Endothelial cell (in vitro differentiated cells): Measurements from ENCODE around the gene DIO3. TPM values are rescaled to one million over a fixed set of nuclear protein-coding genes. Genes with fewer than 3 reads are reported as not detected.

Source experiments
- DNase-seq: peaks from one replicate; pipeline ENCODE4 v3.0.0; 2021; ENCODE audit warnings: low spot score
- H3K27ac Mint-ChIP-seq: one replicate; pipeline ENCODE4 v1.8.0; 2021; ENCODE audit warnings: mixed read lengths, inconsistent platforms; ENCODE audit not compliant: unreplicated experiment
- H3K27me3 Mint-ChIP-seq: one replicate; pipeline ENCODE4 v1.8.0; 2021; ENCODE audit warnings: mild to moderate bottlenecking, moderate library complexity, mixed read lengths, inconsistent platforms; ENCODE audit not compliant: unreplicated experiment
- H3K36me3 Mint-ChIP-seq: one replicate; pipeline ENCODE4 v1.8.0; 2021; ENCODE audit warnings: mild to moderate bottlenecking, low read depth, mixed read lengths, inconsistent platforms; ENCODE audit not compliant: unreplicated experiment
- H3K4me1 Mint-ChIP-seq: one replicate; pipeline ENCODE4 v1.8.0; 2021; ENCODE audit warnings: mild to moderate bottlenecking, mixed read lengths, inconsistent platforms; ENCODE audit not compliant: unreplicated experiment
- H3K4me3 Mint-ChIP-seq: one replicate; pipeline ENCODE4 v1.8.0; 2021; ENCODE audit warnings: mild to moderate bottlenecking, mixed read lengths, inconsistent platforms; ENCODE audit not compliant: unreplicated experiment
- H3K9me3 Mint-ChIP-seq: one replicate; pipeline ENCODE4 v1.8.0; 2021; ENCODE audit warnings: mixed read lengths, inconsistent platforms; ENCODE audit not compliant: unreplicated experiment
- total RNA-seq: library from RNA; stranded (reverse); fragmentation: NEBNext Ultra II Directional; extraction: Animal tissue kit (Norgen Biotek cat#: 25700); gene quantifications from one replicate; pipeline ENCODE4 v1.2.1, GENCODE V29; 2021; ENCODE audit not compliant: unreplicated experiment
- TF ChIP-seq, protein P1 (sequence below): fragments of 200-600 bp; sonication (generic); IDR thresholded peaks from one replicate; pipeline ENCODE4 v1.5.0; 2021; ENCODE audit warnings: antibody characterized with exemption; ENCODE audit not compliant: unreplicated experiment

DIO3 gene
- total RNA-seq, 1 donor from 2014 or later: 6.1 TPM

DNA sequence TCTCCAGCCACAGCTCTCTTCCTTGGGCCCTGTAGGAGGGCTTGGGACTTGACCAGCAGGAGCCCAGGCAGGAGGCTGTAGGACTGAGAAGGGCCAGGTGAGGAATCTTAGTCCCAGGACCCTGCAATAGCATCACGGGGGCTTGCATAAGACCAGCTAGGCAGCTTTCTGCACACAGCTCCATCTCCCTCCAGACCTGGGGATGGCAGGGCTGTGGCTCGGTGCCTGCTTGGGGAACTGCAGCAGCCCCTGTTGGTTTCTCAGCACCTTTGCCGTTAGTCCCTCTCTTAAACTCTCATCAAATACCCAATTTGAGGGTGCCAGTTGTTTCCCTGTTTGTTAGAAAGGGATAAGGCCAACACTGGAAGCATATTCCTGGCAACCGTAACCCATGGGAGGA, 14.3 kb downstream of the DIO3 start:
- no peak for DNase-seq
- no peaks in the 10 kb centered on the region for H3K9me3 Mint-ChIP-seq
- TF ChIP-seq, protein P1, sequence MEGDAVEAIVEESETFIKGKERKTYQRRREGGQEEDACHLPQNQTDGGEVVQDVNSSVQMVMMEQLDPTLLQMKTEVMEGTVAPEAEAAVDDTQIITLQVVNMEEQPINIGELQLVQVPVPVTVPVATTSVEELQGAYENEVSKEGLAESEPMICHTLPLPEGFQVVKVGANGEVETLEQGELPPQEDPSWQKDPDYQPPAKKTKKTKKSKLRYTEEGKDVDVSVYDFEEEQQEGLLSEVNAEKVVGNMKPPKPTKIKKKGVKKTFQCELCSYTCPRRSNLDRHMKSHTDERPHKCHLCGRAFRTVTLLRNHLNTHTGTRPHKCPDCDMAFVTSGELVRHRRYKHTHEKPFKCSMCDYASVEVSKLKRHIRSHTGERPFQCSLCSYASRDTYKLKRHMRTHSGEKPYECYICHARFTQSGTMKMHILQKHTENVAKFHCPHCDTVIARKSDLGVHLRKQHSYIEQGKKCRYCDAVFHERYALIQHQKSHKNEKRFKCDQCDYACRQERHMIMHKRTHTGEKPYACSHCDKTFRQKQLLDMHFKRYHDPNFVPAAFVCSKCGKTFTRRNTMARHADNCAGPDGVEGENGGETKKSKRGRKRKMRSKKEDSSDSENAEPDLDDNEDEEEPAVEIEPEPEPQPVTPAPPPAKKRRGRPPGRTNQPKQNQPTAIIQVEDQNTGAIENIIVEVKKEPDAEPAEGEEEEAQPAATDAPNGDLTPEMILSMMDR: no peak
- no peak overlapping the region for H3K27ac Mint-ChIP-seq
- H3K4me3 Mint-ChIP-seq: no peak overlapping the region
- H3K36me3 Mint-ChIP-seq: no peaks in the 10 kb centered on the region
- H3K4me1 Mint-ChIP-seq: peaks cover 5% of the 10 kb centered on the region
- peaks cover 8% of the 10 kb centered on the region for H3K27me3 Mint-ChIP-seq

DNA sequence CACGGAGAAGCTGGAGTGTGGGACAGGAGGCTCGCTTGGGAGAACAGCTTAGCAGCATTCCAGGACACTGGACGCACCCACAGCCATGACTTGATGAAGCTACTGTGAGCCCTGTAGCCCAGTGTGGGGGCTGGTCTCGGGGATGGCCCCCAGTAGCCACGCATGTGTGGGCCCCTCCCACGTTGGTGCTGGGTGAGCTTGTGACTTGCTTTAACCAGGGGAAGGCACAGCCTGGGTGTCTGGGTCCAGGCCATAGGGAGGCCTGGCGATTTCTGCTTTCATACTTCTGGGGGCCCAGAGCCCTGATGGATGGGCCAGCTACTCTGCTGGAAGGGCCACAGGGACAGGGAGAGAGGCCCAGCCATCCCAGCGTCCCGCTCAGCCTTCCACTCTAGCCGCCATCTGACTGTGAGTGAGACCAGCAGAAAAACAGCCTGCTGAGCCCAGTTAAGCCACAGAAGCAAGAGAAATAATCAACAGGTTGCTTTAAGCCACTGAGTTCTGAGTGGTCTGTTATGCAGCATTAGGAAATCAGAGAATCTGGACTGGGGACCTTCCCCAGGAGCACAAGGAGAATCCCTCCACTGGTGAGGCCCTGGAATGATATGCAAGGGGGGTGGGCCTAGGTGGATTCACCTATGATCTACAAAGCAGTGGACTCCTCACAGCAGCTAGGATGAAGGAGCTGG, 16.1 kb downstream of the DIO3 start:
- H3K4me3 Mint-ChIP-seq: no peak overlapping the region
- H3K36me3 Mint-ChIP-seq: no peaks in the 10 kb centered on the region
- TF ChIP-seq, protein P1: no peak
- H3K27me3 Mint-ChIP-seq: peaks cover 8% of the 10 kb centered on the region
- DNase-seq: no peak
- H3K27ac Mint-ChIP-seq: no peak overlapping the region
- H3K9me3 Mint-ChIP-seq: no peaks in the 10 kb centered on the region
- peaks cover 5% of the 10 kb centered on the region for H3K4me1 Mint-ChIP-seq

DNA sequence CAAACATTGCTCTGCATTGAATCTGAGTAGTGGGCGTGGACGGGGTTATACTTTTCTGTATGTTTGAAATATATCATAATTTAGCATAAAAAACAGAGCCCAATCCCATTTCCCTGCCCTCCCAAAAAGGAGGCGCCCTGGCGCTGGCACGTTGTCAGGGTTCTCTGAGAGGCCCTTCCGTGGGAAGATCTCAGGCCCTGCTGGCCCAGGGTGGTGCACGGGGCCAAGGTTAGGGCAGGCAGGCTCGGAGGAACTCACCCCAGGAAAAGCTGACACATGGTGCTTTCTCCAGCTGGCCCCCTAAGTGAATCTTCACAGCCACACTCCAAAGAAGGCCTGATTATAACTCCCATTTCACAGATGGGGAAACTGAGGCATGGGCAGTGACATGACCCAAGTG, 17.2 kb downstream of the DIO3 start:
- no peaks in the 10 kb centered on the region for H3K36me3 Mint-ChIP-seq
- H3K4me1 Mint-ChIP-seq: no peaks in the 10 kb centered on the region
- H3K27ac Mint-ChIP-seq: no peak overlapping the region
- H3K9me3 Mint-ChIP-seq: no peaks in the 10 kb centered on the region
- no peak overlapping the region for H3K4me3 Mint-ChIP-seq
- DNase-seq: no peak
- TF ChIP-seq, protein P1: no peak
- peaks cover 8% of the 10 kb centered on the region for H3K27me3 Mint-ChIP-seq

DNA sequence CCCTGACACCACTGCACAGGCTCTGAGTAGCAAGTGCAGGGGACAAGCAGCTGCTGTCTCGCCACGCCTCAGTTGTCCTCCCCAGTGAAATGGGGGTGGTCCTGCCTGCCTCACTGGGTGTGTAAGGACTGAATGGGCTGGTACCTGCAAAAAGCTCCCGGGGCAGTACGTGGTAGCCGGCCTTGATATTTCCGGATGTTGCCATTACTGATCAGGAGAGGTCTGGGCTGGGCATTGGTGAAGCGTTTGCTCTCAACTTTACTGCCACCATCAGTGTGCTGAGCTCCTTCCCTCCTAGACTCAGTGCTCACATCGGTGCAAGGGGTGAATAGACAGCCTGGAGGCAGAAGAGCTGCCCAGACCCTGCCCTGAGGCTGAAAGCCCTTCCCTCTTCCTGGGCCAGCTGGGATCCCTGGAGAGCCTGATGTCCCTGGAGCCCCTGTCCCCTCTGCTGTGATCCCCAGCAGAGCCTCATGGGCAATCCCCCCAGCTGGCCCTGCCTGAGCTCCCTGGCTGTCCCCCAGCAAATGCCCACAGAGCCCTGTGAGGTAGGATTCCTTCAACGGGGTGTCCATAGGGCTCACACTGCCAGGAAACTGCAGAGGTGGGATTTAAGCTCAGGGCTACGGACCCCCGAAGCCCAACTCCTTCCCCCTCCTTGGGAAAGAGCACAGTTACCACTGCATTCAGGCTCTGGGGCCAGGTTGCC, 18.2 kb downstream of the DIO3 start:
- TF ChIP-seq, protein P1: no peak
- no peaks in the 10 kb centered on the region for H3K9me3 Mint-ChIP-seq
- DNase-seq: no peak
- H3K27ac Mint-ChIP-seq: no peak overlapping the region
- H3K4me1 Mint-ChIP-seq: no peaks in the 10 kb centered on the region
- H3K4me3 Mint-ChIP-seq: no peak overlapping the region
- H3K36me3 Mint-ChIP-seq: no peaks in the 10 kb centered on the region
- H3K27me3 Mint-ChIP-seq: peaks cover 6% of the 10 kb centered on the region

DNA sequence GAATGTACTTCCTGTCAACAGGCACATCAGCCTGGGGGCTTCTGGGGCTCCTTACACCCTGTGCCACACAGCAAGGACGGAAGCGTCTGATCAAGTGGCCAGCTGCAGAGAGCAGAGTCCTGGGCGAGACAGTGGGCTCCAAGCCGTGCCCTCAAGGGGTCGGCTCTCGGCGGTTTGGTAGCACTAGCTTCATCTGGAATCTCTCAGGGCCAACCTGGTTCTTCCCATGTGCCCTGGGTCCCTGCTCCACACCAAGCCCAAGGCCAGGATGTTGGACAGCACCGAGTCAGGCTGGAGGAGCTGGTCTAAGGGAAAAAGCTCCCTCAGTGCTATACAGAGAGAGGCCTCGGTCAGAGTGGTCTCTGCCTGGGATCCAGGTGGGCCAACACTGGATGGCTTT, 20.5 kb downstream of the DIO3 start:
- peaks cover 4% of the 10 kb centered on the region for H3K4me1 Mint-ChIP-seq
- TF ChIP-seq, protein P1: no peak
- no peak for DNase-seq
- H3K9me3 Mint-ChIP-seq: no peaks in the 10 kb centered on the region
- H3K27me3 Mint-ChIP-seq: peaks cover 4% of the 10 kb centered on the region
- H3K4me3 Mint-ChIP-seq: no peak overlapping the region
- no peak overlapping the region for H3K27ac Mint-ChIP-seq
- no peaks in the 10 kb centered on the region for H3K36me3 Mint-ChIP-seq
